Adrenal gland (tissue), 5 donors: ENCODE data around the gene TRIM23.

Experiments
- CTCF ChIP-seq, 6 experiments: fragments of 450-650 bp in 4 of 6; fragments of 200-600 bp in 2 of 6; sonication (generic) in 1 of 6; IDR thresholded peaks; 1 replicate in 5 of 6; 2 replicates in 1 of 6; pipeline versions ENCODE4 v1.5.1 to v1.8.0; 2016 to 2021; ENCODE audit warnings: antibody characterized with exemption in 6 of 6, mild to moderate bottlenecking in 2 of 6, moderate library complexity in 1 of 6
- POLR2A ChIP-seq, 2 donors: fragments of 450-650 bp; IDR thresholded peaks; one replicate each; pipeline ENCODE4 v1.6.1; 2017; ENCODE audit warnings: antibody characterized with exemption in 2 of 2, mild to moderate bottlenecking in 2 of 2, moderate library complexity in 1 of 2
- donor health status: DM: no; HTN: no; CAD: no.

DNA sequence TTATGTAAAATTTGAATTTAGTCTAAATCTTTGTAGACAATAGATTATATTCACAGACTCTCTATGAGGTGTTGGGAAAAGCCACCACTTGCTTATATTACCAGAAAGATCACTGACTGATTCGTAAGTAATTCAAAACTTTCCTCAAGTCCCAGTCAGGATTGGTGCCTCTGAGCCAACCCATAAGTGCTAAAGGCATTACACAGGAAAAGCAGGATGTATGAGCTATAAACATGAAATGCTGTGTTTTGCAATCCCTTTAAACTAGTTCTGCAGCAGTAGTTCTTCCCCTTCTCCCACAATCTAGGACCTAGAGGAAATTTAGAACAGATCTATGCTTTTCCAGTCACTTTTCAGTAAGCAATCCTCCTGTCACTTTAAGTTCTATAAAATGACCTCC, 48.7 kb upstream of the TRIM23 start:
- TF ChIP-seq POLR2A (IDR thresholded peaks at IDR 0.05) (no peak), CTCF (IDR thresholded peaks at IDR 0.05) (no peak)
